Measurements from ENCODE around the gene MCF2L2. TPM values are rescaled to one million over a fixed set of nuclear protein-coding genes. Genes with fewer than 3 reads are reported as not detected.

Gene MCF2L2
- total RNA-seq, 1 donor from 2014 or later = 2.1 TPM

DNA sequence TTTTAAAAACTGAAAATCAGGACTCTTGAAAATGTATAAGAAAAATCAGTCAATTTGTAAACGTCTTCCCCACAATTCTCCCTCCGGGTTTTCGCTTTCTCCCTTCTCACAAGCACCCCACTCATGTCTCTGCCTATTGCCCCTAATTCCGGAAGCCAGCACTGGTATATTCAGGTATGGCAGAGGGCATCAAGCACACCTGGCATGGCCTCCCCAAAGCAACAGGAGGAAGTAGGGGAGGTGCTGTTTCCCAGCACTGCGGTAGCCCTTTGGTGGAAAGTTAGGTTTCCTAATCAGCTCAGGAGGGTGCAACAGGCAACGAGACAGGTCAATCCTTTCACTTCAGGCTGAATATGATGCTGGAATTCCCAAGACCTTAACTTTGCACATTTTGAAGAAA is 296.0 kb downstream of the MCF2L2 start:
- DNase-seq (ENCODE audit: low read depth, low spot score) = no peak
- Mint-ChIP-seq H3K27ac (ENCODE audit: unreplicated experiment) (no peak overlapping the region), H3K9me3 (peaks cover 7% of the 10 kb centered on the region), H3K4me3 (no peak overlapping the region), H3K4me1 (no peaks in the 10 kb centered on the region), H3K36me3 (ENCODE audit: low read depth) (no peaks in the 10 kb centered on the region), H3K27me3 (ENCODE audit: low read depth) (peaks cover 21% of the 10 kb centered on the region)
- TF ChIP-seq, protein P1, sequence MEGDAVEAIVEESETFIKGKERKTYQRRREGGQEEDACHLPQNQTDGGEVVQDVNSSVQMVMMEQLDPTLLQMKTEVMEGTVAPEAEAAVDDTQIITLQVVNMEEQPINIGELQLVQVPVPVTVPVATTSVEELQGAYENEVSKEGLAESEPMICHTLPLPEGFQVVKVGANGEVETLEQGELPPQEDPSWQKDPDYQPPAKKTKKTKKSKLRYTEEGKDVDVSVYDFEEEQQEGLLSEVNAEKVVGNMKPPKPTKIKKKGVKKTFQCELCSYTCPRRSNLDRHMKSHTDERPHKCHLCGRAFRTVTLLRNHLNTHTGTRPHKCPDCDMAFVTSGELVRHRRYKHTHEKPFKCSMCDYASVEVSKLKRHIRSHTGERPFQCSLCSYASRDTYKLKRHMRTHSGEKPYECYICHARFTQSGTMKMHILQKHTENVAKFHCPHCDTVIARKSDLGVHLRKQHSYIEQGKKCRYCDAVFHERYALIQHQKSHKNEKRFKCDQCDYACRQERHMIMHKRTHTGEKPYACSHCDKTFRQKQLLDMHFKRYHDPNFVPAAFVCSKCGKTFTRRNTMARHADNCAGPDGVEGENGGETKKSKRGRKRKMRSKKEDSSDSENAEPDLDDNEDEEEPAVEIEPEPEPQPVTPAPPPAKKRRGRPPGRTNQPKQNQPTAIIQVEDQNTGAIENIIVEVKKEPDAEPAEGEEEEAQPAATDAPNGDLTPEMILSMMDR (conservative IDR thresholded peaks at IDR 0.05) = no peak

DNA sequence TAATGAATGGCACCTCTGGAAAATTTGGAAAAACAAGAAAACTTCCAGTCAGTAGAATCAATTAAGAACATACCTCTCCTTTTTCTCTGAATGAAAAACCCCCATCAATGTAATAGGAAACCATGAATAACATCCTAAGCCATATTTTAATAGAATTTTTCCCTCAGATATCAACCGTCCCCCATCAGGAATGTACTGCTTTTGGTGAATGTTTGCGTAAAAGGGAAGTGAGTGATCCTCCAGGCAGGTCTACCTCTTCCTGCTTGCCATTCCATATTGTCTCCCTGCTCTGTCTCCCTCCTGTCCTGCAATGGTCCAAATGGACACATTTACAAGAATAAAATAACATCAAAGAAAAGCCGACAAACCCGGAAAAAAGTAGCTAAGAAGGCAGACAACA is 296.7 kb downstream of the MCF2L2 start:
- DNase-seq (ENCODE audit: low read depth, low spot score) = no peak
- Mint-ChIP-seq H3K36me3 (ENCODE audit: low read depth) (no peaks in the 10 kb centered on the region), H3K27ac (ENCODE audit: unreplicated experiment) (no peak overlapping the region), H3K27me3 (ENCODE audit: low read depth) (peaks cover 21% of the 10 kb centered on the region), H3K9me3 (peaks cover 7% of the 10 kb centered on the region), H3K4me1 (no peaks in the 10 kb centered on the region), H3K4me3 (no peak overlapping the region)
- TF ChIP-seq, protein P1 (conservative IDR thresholded peaks at IDR 0.05) = no peak

DNA sequence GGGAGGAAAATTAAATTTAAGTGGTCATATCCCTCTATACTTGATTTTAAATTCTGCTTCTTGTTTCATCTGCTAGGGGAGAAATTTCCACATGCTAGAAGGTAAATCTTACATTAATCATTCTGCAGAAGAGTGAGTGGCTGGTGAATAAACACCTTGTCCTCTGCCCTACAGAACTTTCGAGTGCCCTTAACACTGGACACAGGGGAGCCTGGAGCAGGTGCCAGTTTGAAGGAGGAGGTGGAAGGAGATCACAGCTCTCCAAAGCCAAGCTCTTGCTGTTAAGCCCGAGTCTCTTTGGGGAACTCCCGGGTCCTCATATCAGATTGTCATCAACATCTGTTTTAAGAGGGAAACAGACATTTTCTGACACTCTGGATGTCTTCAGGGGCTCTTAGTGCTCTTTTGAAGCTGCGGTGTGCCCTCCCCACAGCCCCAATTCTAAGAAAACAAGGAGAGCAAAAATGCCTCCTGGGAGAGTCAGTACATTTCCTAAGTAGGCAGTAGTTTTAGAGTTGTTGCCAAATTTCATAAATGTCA is 297.2 kb downstream of the MCF2L2 start:
- no peaks in the 10 kb centered on the region for H3K36me3 Mint-ChIP-seq (ENCODE audit: low read depth)
- TF ChIP-seq, protein P1 (conservative IDR thresholded peaks at IDR 0.05) = no peak
- peaks cover 21% of the 10 kb centered on the region for H3K27me3 Mint-ChIP-seq (ENCODE audit: low read depth)
- H3K9me3 Mint-ChIP-seq = peaks cover 7% of the 10 kb centered on the region
- no peak for DNase-seq (ENCODE audit: low read depth, low spot score)
- H3K27ac Mint-ChIP-seq (ENCODE audit: unreplicated experiment) = no peak overlapping the region
- H3K4me1 Mint-ChIP-seq = no peaks in the 10 kb centered on the region
- H3K4me3 Mint-ChIP-seq = no peak overlapping the region

DNA sequence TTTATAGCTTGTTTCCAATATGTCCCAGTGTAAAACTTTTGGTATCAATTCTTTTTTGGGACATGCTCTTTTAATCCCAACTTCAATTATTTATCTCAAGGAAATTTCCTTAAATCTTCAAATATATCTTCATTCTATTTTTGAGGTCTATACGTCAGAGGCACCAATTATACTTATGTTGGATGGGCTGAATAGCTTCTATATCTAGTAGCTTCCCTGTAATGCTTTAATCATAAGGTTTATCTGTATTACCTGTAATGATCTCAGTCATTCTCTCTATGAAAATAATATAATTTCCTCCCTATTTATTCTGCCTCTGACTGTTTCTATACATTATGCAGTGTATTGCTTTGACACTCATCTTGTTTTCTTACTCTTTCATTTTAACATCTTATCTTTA is 299.2 kb downstream of the MCF2L2 start:
- H3K36me3 Mint-ChIP-seq (ENCODE audit: low read depth) = no peaks in the 10 kb centered on the region
- no peak for DNase-seq (ENCODE audit: low read depth, low spot score)

DNA sequence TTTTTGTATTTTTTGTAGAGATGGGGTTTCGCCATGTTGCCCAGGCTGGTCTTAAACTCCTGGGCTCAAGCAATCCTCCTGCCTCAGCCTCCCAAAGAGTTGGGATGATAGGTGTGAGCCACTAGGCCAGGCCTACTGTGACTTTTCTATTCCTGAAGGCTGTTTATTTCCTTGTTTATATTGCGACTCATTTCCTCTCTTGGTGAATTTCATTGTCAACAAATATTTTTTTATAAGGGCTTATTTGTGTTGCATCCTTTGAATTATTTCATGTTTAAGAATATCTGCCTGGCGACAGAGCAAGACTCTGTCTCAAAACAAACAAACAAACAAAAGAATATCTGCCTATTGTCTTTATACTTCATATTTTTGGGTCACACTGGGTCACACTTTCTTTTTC is 299.7 kb downstream of the MCF2L2 start:
- Mint-ChIP-seq H3K9me3 (peaks cover 7% of the 10 kb centered on the region), H3K27ac (ENCODE audit: unreplicated experiment) (no peak overlapping the region), H3K27me3 (ENCODE audit: low read depth) (peaks cover 12% of the 10 kb centered on the region), H3K36me3 (ENCODE audit: low read depth) (no peaks in the 10 kb centered on the region), H3K4me1 (no peaks in the 10 kb centered on the region), H3K4me3 (no peak overlapping the region)
- DNase-seq (ENCODE audit: low read depth, low spot score) = no peak
- TF ChIP-seq, protein P1 (conservative IDR thresholded peaks at IDR 0.05) = no peak

More for the DNA sequence above, 299.2 kb downstream of the MCF2L2 start:
- Mint-ChIP-seq H3K4me3 (no peak overlapping the region), H3K4me1 (no peaks in the 10 kb centered on the region), H3K27ac (ENCODE audit: unreplicated experiment) (no peak overlapping the region), H3K27me3 (ENCODE audit: low read depth) (peaks cover 17% of the 10 kb centered on the region), H3K9me3 (peaks cover 7% of the 10 kb centered on the region)
- TF ChIP-seq, protein P1 (conservative IDR thresholded peaks at IDR 0.05) = no peak

Other genes with a start within 250 kb of the MCF2L2 start
- 38.3 and 39.4 TPM in 2 replicates for gene B3GNT5, start 175.4 kb downstream of the MCF2L2 start, total RNA-seq
- gene KLHL6, start 127.1 kb upstream of the MCF2L2 start, total RNA-seq = 0.11 and 0.12 TPM in 2 replicates
- gene KLHL24, start 207.0 kb upstream of the MCF2L2 start, total RNA-seq = 19.0 and 23.7 TPM in 2 replicates